GM03348 (cell line): ENCODE data around the gene MFSD2B.
"Not testable (repeated sequence)": the region's sequence is repeated elsewhere in the genome, so short reads cannot be mapped to it uniquely, and the experiment has no call there.

Experiments used
- DNase-seq: peaks from one replicate; pipeline ENCODE4 v3.0.0; 2012; ENCODE audit warnings: low spot score

Gene MFSD2B, protein sequence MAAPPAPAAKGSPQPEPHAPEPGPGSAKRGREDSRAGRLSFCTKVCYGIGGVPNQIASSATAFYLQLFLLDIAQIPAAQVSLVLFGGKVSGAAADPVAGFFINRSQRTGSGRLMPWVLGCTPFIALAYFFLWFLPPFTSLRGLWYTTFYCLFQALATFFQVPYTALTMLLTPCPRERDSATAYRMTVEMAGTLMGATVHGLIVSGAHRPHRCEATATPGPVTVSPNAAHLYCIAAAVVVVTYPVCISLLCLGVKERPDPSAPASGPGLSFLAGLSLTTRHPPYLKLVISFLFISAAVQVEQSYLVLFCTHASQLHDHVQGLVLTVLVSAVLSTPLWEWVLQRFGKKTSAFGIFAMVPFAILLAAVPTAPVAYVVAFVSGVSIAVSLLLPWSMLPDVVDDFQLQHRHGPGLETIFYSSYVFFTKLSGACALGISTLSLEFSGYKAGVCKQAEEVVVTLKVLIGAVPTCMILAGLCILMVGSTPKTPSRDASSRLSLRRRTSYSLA

DNA sequence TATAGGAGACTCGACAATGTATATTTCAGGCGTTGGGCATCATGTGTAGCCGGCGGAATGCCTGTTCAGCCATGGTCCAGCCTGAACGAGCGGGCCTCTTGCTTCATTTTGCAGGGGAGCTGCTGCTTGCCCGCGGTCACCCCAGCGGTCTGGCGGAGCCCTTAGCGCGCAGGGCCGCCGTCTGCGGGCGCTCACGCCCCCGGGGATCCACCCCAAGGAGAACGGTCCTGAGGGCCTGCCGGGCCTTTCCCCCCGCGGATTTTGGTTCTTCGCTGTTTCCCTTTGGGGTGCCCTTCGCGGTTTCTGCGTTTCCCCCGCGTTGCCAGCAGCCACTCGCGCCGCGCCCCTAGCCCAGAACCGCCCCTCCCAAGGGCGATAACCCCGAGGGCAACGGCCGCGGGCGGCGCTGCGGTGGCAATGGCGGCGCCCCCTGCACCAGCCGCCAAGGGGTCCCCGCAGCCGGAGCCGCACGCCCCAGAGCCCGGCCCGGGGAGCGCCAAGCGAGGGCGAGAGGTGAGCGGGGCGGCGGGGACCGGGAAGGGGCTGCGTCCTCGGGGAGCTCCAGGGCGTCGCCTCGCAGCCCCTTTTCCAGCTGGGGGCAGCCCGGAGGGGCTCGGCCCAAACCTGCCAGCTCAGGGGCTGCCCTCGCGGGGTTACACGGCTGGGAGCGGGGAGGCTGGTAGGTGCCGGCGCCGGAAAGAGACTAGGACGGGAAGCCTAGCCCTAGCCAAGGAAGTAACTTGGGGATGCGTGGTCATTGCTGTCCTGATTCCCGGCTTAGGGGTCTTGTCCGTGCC, at the start of gene MFSD2B:
Gene MFSD2B, plus strand, starts transcription at position 406 of the 797 bp plus-strand sequence. Its CDS starts 12 bp downstream, at position 418.
- peak; percentile 71 for DNase-seq

DNA sequence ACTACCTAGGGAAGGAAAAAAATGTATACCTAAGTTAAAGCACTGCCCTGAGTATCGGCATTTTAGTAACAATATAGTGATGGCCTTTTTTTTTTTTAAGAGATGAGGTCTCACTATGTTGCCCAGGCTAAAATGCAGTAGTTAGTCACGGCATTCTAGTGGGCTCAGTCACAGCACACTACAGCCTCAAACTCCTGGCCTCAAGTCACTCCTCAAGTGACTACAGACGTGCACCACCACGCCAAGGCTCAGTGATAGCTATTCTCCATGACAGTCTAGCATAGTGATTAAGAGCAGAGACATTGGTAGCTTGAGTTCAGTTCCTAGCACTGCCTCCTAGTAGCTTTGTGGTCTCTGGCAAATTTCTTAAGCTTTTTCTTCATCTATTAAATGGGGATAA, 42.0 kb upstream of the MFSD2B start:
- DNase-seq: no peak

DNA sequence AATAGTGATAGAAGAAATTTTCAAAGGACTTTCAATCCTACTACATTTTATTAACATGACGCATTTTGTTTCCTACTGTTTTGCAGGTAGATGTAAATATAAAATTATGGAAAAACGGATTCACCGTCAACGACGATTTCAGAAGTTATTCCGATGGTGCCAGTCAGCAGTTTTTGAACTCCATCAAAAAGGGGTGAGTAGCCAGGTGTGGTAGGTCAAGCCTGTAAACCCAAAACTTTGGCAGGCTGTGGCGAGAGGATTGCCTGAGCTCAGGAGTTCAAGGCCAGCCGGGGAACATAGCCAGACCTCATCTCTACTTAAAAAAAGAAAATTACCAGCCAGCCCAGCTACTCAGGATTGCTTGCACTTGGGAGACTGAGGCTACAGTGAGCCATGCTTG, 33.0 kb upstream of the MFSD2B start:
- no peak for DNase-seq

DNA sequence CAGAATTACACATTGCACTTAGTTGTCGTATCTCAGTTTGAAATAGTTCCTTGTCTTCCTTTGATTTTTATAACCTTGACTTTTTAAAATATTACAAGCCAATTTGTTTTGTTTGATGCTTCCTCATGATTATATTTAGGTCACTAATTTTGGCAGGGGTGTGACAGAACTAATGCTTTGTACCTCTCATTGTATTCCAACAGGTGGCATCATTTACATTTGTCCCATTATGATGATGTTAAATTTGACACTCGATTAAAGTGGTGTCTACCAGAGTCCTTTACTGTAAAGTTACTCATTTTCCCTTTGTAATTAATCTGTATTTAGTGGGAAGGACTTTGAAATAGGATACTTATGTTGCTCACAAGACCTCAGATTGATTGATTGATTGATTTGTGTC, 21.5 kb upstream of the MFSD2B start:
- DNase-seq: peak; percentile 28

DNA sequence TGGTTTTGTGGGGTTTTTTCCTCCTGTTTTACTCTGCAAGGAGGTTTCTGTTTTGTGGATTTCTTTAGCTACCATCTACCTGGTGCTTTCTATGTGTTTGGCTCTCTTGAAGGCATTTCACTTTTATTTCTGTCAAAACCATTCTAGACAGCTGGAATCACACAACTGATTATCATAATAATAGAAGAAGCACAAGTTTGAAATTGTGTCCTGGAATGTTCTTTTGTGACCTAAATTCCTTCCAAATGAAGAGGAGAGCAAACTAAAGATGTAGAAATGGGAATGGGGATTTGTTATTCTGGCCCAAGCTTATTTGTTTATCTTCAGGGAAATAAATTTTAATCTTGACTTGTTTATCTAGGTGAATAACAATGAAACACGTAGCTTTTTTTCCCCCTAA, 17.0 kb upstream of the MFSD2B start:
- DNase-seq: no peak

DNA sequence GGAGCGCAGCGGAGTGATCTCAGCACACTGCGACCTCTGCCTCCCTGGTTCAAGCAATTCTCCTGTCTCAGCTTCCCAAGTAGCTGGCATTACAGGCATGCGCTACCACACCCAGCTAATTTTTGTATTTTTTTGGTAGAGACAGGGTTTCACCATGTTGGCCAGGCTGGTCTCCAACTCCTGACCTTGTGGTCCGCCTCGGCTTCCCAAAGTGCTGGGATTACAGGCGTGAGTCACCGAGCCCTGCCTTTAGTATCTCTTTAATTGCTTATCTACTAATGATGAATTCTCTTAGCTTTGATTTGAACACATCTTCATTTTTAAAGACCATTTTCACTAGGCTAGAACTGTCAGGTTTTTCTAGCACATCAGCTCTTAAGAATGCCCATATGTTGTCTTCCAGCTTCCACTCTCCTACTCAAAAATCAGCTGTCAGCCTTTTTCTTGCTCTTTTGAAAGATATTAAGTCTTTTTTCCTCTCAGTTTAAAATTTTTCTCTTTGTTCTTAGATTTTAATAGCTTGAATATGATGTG, 16.1 kb upstream of the MFSD2B start:
- no peak for DNase-seq

DNA sequence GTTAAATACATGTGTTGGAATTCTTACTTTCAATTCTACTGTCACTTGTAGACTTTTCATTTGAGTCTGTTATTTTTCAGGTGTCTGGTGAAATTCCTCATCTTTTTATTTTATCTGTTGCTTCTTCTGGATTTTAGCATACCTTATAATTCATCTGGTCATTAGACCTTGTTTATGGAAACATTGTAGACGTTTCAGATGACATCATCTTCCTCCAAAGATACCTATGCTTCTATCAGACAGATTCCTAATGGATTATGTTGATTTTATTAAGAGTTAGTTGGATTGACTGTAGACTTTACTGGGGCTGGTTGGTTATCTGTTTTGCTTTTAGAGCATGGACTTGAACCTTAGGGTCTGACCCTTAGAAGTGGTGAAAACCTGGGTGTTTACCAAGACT, 15.3 kb upstream of the MFSD2B start:
- no peak for DNase-seq

DNA sequence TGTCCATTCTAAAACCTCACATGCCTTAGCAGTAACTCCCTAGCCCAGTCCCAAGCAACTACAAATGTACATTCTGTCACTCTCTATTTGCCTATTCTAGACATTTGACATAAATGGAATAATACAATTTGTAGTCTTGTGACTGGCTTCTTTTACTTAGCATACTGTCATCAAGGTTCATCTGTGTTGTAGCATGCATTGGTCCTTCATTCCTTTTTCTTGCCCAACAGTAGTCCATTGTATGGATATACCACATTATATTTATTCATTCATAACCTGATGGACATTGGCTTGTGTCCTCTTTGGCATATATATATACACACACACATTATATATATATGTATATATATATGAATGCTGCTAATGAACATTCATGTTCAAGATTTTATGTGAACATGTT, 2.2 kb upstream of the MFSD2B start:
- DNase-seq: no peak

DNA sequence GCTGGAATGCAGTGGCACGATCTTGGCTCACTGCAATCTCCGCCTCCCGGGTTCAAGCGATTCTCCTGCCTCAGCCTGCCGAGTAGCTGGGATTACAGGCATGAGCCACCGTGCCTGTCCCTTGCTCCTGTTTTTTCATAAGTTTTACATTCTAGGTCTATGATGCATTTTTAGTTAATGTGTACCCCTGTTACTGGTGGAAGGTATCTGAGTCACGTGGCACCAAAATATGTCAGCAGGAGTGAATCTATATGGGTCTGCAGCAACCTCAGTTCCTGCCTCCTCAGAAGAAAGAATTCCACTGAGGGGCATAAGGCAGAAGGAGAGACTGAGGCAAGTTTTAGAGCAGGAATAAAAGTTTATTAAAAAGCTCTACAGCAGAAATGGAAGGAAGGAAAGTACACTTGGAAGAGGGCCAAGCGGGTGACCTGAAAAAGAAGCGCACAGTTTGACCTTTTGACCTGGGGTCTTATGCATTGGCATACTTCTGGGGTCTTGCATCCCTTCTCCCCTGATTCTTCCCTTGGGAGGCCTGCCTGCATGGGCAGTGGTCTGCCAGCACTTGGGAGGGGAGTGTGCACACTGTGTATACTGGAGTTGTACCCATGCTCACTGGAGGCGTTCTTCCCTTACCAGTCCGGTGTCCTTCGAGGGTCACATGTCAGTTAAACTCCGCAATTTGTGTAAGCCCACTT, 1.1 kb upstream of the MFSD2B start:
- DNase-seq: no peak

DNA sequence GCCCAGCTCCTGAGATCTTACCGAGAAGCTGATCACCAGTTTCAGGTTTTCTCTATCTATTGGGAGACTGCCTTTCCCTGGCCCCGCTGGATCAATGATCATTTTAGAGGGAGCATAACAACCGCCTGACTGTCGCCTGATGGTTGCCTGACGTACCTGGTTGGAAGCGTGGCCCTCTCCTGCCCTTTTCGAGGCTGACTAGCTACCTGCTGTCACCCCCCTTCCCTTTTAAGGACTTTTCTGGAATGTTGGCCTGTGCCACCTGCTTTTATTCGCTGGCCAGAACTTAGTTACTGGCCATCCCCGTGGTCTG, 562 bp upstream of the MFSD2B start:
- DNase-seq: no peak

DNA sequence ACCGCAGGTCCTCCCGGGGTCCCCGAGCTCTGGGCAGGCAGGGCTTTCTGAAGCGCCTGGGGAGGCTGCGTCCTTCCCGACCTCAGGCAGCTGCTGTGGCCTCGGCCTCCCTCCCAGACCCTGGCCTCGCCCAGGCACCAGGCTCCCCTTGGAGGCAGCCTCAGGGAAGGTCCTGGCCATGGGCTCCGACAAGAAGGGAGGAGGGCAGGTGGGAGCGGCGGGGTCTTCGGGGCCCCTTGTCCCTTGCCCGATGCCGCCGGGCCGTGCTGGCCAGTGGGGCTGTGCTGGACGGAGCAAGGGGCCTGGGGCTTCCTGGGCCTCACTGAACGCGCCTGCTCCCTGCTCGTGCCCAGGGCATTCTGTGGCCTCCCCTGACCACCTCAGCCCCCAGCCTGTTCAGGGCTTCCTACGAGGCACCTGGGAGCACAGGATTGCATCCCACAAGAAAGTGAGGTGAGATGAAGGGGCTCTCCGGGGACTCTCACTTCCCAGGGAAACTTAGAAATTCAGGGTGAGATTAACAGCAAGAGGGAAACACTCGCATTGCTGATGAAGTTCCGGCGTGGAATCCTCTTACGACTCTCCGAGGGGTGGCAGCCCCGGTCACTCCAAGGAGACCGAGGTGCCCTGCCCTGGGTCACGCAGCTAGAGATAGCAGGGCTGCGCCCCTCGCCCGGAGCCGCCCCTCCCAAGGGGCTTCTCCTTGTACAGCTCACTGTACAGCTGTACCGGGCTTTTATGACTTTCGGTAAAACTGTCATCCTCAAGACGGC, 778 bp downstream of the MFSD2B start:
- no peak for DNase-seq

DNA sequence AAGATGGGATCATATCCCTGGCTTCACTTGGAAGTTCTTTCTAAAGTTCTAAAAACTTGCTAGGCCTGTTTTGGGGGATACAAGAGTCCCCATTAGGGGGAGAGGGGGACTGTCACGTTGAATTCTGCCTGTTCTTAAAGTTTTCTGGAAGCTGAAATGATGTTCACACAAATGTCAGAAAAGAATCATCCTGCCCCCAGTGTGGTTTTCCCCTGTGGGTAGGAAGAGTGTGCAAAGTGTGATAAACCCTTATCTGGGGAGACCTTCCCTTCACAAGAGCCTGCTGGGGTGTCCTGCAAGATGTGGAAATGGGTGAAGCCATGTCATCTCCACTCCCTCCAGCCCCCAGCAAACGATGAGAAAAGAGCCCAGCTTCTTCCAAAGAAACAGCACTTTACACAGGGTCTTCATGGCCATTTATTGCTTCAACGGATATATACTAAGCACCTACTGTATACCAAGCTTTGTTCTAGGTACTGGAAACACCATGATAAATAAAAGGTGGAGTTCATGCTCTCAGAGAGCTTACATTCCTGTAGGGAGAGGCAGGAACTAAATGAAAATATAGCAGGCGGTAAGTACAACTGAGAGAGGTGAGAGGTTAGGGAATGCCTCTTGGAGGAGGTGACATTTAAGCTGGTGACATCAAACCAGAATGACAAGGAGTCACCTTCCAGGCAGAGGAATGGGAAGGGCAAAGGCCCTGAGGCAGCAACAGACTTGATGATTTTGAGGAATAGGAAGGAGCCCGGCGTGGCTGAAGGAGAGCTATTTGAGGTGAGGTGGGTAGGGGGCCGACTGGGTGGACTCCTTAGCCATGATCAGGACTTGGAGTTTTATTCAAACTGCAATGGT, 1.6 kb downstream of the MFSD2B start:
- DNase-seq: no peak

DNA sequence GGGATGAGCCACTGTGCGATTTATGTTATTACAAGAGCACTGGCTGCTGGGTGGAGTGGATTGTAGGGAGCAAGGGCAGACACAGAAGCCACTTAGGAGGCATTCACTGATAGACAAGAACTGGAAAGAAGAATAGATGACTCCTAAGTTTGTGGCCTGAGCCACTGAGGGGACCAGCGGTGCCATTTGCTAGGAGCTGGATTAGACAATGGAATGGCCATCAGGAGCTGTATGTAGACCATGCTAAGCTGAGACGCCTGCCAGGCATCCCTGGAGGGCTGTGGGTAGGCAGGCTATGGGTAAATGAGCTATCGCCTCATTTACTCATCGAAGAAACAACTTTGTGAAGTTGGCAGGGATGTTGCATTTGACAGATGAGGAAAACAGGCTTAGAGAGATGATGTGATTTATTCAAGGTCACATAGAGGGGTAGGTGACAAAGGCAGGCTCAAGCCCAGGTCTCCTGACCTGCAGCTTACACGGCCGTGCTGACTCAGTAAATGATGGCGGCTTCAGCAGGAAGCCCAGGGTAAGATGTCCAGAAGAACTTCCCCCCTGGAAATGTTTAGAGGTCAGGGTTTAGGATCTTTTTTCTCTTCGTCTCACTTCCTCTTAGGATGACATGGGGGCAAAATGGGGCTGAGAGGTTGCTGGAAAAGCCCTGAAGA, 2.8 kb downstream of the MFSD2B start:
- DNase-seq: no peak

DNA sequence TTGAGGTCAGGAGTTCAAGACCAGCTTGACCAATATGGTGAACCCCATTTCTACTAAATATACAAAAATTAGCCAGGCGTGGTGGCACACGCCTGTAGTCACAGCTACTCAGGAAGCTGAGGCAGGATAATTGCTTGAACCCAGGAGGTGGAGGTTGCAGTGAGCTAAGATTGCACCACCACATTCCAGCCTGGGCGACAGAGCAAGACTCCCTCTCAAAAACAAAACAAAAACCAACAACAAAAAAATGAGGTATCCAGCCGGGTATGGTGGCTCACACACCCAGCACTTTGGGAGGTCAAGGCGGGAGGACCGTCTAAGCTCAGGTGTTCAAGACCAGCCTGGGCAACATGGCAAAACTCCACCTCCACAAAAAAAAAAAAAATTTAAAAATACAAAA, 5.0 kb downstream of the MFSD2B start:
- not testable (repeated sequence) for DNase-seq

DNA sequence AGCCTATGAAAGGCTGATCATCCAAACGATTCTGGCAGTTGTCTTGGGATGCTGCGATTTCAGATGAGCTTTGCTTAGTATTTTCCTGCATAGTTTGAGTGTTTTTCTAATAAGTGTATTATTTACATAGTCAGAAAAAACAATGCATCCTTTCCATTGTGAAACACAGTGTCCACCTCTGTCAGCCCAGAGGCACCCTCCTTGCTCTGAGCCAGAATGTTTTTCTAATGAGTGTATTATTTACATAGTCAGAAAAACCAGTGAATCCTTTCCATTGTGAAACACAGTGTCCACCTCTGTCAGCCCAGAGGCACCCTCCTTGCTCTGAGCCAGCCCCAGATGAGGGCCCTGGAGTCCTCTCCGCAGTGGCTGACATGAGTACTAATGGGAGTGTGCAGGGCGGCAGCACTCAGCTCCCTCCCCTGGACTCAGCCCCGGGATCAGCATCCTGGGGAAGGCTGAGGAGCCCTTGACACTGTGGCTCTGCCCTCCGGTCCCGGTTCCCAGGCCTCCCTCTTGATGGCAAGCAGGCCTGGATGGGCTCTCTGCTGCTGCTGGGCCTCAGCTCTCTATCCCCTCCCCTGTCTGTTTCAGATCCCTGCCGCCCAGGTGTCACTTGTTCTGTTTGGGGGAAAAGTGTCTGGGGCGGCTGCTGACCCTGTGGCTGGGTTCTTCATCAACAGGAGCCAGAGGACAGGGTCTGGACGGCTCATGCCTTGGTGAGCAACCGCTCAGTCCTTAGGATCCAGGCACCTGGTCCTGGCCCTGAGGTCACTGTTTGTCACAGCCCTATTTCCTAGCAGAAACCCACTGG, 5.9 kb downstream of the MFSD2B start:
- DNase-seq: peak; percentile 68

DNA sequence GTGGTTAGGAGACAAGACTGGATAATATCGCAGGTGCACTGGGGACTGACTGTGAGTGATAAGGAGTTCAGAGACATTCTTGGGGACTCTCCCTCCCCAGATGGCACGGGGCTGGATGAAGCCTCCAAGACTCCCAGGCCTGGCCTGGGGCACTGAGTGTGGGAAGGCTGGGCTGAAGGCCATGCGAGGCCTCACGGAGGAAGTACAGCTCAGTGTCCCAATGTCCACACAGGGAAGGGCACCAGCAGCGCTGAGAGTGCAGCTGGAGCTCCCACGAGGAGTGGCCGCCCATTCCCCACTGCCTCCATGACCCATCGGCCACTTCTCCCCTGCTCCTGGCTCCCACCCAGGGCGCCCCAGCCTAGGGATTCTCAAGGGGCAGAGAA, 6.5 kb downstream of the MFSD2B start:
- no peak for DNase-seq

DNA sequence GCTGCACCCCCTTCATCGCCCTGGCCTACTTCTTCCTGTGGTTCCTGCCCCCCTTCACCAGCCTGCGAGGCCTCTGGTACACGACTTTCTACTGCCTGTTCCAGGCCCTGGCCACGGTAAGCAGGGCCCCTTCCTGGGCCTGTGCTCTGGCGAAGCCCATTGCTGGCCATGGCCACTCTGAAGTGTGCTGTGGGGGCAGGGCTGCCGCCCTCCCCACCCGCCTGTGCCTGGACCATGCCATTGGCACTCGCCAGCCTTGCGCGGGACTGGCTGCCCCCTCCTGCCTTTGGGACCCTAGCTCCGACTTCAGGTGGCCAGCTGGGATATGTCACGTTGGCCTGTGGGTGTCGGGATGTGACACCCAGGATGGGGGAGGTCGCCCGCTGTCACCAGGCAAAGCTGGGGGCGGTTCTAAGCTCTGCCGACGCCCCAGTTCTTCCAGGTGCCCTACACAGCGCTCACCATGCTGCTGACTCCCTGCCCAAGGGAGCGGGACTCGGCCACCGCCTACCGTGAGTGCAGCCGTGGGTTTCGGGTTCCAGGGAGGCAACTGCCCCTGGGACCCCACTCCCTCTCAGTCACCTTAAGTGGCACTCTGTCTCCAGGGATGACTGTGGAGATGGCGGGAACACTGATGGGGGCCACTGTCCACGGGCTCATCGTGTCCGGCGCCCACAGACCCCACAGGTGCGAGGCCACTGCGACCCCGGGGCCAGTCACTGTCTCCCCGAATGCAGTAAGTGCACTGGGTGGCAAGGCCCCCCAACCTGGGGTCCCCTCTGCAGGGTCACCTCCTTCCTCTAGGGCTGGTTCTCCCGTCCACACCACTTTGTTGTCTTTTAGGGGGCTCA, 7.2 kb downstream of the MFSD2B start:
- no peak for DNase-seq

DNA sequence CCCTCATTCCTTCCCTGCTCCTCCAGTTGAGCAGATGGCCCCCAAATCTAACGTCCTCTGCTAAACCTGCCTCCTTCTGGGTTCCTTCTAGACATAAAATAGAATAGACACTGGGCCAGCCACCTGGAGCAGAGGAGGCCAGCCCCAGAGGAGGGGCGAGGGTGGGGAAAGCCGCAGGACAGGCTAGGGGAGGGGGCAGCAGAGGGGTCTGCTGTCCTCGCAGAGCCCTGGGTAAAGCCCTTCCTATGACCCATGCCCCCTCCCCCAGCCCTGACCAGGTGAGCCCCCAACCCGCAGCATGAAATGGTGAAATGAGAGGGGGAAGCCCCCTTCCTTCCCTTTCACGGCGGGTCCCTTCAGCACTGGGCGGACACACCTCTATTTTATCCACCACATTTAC, 7.8 kb downstream of the MFSD2B start:
- DNase-seq: no peak
